RWPE1 (cell line): ENCODE data around the gene SEZ6.

ENCODE experiments used
- CTCF ChIA-PET: fragments of 350-600 bp; sonication (Branson Sonifier 250); formaldehyde crosslinking; extraction: SDS; loops from one replicate; lab custom pipeline; 2021; lab: Yijun Ruan, JAX
- POLR2A ChIA-PET: fragments of 400-600 bp; formaldehyde crosslinking; extraction: SDS; loops from one replicate; lab custom pipeline; 2020; ENCODE audit warnings: antibody characterized with exemption; ENCODE audit not compliant: low non-redundant PET; lab: Yijun Ruan, JAX
- DNase-seq: peaks from one replicate; pipeline ENCODE4 v3.0.0; 2012; ENCODE audit warnings: low spot score
- H3K27ac ChIP-seq: fragments of 450-650 bp; 2 replicates; pipeline ENCODE4 v1.5.1; 2017
- TF ChIP-seq, protein P1 (sequence below): fragments of 450-650 bp; conservative IDR thresholded peaks from 2 replicates; pipeline ENCODE4 v1.5.1; 2017; ENCODE audit warnings: low read depth, mild to moderate bottlenecking

The SEZ6 gene

DNA sequence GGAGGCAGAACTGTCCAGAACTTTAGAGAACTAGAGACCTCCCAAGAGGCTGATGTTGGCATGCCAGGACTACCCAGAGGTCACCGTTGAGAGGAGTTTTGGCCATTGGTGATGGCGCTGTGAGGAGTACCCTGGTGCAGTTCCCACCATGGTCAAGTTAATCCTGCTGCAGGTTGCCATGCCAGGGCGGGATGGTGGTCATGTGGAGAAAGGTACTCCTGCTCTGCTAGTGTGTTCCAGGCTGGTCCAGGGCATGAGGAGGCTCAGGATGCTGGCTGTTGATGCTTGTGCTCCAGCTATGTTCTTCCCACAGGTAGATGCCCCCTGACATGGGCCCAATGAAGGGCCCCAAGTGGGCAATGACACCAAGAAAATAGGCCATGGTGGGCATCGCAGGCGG, 50.4 kb downstream of the SEZ6 start:
- TF ChIP-seq, protein P1, sequence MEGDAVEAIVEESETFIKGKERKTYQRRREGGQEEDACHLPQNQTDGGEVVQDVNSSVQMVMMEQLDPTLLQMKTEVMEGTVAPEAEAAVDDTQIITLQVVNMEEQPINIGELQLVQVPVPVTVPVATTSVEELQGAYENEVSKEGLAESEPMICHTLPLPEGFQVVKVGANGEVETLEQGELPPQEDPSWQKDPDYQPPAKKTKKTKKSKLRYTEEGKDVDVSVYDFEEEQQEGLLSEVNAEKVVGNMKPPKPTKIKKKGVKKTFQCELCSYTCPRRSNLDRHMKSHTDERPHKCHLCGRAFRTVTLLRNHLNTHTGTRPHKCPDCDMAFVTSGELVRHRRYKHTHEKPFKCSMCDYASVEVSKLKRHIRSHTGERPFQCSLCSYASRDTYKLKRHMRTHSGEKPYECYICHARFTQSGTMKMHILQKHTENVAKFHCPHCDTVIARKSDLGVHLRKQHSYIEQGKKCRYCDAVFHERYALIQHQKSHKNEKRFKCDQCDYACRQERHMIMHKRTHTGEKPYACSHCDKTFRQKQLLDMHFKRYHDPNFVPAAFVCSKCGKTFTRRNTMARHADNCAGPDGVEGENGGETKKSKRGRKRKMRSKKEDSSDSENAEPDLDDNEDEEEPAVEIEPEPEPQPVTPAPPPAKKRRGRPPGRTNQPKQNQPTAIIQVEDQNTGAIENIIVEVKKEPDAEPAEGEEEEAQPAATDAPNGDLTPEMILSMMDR: no peak
- CTCF ChIA-PET: no interaction called here
- no peak for DNase-seq
- H3K27ac ChIP-seq: no peak overlapping the region
- POLR2A ChIA-PET: no interaction called here

GRCh38 chr17:28954886-28955285, 50.9 kb downstream of the SEZ6 start:
- H3K27ac ChIP-seq: no peak overlapping the region
- TF ChIP-seq, protein P1: no peak
- DNase-seq: no peak
- ChIA-PET POLR2A (no interaction called here), CTCF (interaction anchor here (0.5 to 1.4 kb wide), 2 partner anchors 44 to 157 kb away, joined by 4 read pairs; no protein-coding TSS in a partner anchor)

DNA sequence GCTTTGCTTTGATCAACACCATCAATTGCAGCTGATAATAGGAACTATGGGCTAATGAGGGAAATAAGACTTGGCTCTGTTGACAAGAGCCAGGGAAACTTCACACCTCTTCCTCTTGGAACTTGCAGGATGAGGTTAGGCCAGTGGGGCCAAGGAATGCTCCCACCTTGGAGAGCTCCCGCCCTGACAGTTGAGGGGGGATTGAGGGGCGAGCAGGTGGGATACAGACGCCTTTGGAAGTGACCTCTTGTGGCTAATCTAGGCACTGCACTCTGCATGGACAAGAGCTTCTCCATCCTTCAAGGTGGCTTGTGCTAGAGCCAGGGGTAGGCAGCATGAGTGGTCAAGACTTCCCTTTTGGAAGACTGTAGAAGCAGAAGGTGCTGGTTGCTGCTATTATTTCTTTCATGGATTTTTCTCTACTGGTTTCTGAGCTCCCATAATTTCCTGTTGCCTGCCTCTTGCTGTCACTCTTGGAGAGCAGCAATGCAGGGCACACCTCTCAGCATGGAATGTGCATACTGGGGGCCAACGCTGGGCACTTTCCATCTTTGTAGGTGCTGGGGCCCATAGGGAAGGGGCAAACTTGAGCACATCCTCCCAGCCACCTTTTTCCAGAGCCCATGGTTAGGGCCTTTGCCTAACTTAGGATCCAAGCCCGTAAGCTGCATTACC, 52.3 kb downstream of the SEZ6 start:
- no peak overlapping the region for H3K27ac ChIP-seq
- TF ChIP-seq, protein P1: peak; percentile 71
- no peak for DNase-seq
- POLR2A ChIA-PET: no interaction called here
- CTCF ChIA-PET: interaction anchor here (0.5 to 1.5 kb wide), 13 partner anchors 8 to 511 kb away, joined by 3 to 10 read pairs (median 3); no protein-coding TSS in a partner anchor

- ChIA-PET POLR2A (interaction anchor here (0.6 to 1.4 kb wide), 3 partner anchors 170 to 233 kb away, joined by 4 to 8 read pairs (median 5); partner anchors contain the start of gene RPL23A), CTCF (interaction anchor here (0.6 to 3.3 kb wide), 5 partner anchors 12 to 226 kb away, joined by 3 to 20 read pairs (median 3); partner anchors contain the start of gene TLCD1)
- peak; percentile 97 for DNase-seq
- H3K27ac ChIP-seq: peak overlapping the region; percentile 96
- TF ChIP-seq, protein P1: no peak
Observed at GRCh38 chr17:28951991-28952975, 53.5 kb downstream of the SEZ6 start.

GRCh38 chr17:28951428-28951990, 54.3 kb downstream of the SEZ6 start, which contains the start of gene PHF12:
PHF12 (minus strand) TSS chr17:28951518; CDS start chr17:28950960, 558 bp downstream.
- ChIA-PET CTCF (interaction anchor here (0.7 to 3.3 kb wide), 2 partner anchors 14 to 225 kb away, joined by 3 to 20 read pairs; partner anchors contain the start of gene TLCD1), POLR2A (interaction anchor here (0.5 to 1.4 kb wide), 4 partner anchors 116 to 232 kb away, joined by 4 to 8 read pairs (median 4); partner anchors contain the start of gene RPL23A)
- H3K27ac ChIP-seq: peak within 1 kb of the TSS; percentile 96
- TF ChIP-seq, protein P1: no peak
- peak; percentile 99 for DNase-seq
